H1 (cell line): ENCODE results near the gene LRIG2. TPM values are rescaled to one million over a fixed set of nuclear protein-coding genes. Genes with fewer than 3 reads are reported as not detected.

ENCODE experiments used
- CTCF ChIA-PET: fragments of 300-600 bp; sonication (Branson Sonifier 250); formaldehyde crosslinking; loops from one replicate; lab custom pipeline; 2021; ENCODE audit not compliant: partially characterized antibody; lab: Charles Lee
- POLR2A ChIA-PET: fragments of 300-600 bp; sonication (Branson Sonifier 250); formaldehyde crosslinking; loops from one replicate; lab custom pipeline; 2021; ENCODE audit warnings: inconsistent platforms; ENCODE audit not compliant: partially characterized antibody; lab: Charles Lee
- DNase-seq, 2 experiments: peaks; one replicate each; pipeline versions ENCODE4 v3.0.0 to v3.0.0-alpha.2; 2010 to 2022; ENCODE audit warnings: low spot score in 2 of 2, low read depth in 1 of 2, mixed read lengths in 1 of 2
- FAIRE-seq: peaks from 2 replicates; lab custom pipeline; 2011; peaks lifted over from hg19 to GRCh38; lab: Jason Lieb, UNC
- H2AFZ ChIP-seq: 2 replicates; pipeline ENCODE4 v1.8.1; 2012; ENCODE audit warnings: low read length, inconsistent platforms
- H2AK5ac ChIP-seq: 2 replicates; pipeline ENCODE4 v1.6.1; 2013; ENCODE audit warnings: low read depth, low read length
- H2BK120ac ChIP-seq: replicated peaks from 2 replicates; pipeline ENCODE3; 2013; ENCODE audit warnings: low read depth, low read length, inconsistent platforms
- H2BK12ac ChIP-seq: 2 replicates; pipeline ENCODE4 v1.6.1; 2013; ENCODE audit warnings: low read depth, low read length
- H2BK15ac ChIP-seq: 2 replicates; pipeline ENCODE4 v1.6.1; 2013; ENCODE audit warnings: low read length
- H2BK20ac ChIP-seq: 2 replicates; pipeline ENCODE4 v1.6.1; 2013; ENCODE audit warnings: low read length
- H2BK5ac ChIP-seq: 2 replicates; pipeline ENCODE4 v1.6.1; 2013; ENCODE audit warnings: low read depth, low read length
- H3K14ac ChIP-seq: 2 replicates; pipeline ENCODE4 v1.6.1; 2013; ENCODE audit warnings: inconsistent platforms; ENCODE audit not compliant: insufficient read length
- H3K18ac ChIP-seq: 2 replicates; pipeline ENCODE4 v1.6.1; 2013; ENCODE audit warnings: low read length; ENCODE audit errors: extremely low read depth
- H3K23ac ChIP-seq: 2 replicates; pipeline ENCODE4 v1.6.1; 2013; ENCODE audit warnings: inconsistent platforms; ENCODE audit not compliant: insufficient read length
- H3K23me2 ChIP-seq: 2 replicates; pipeline ENCODE4 v1.6.1; 2013; ENCODE audit warnings: low read depth, low read length
- H3K27ac ChIP-seq: 2 replicates; pipeline ENCODE4 v1.6.1; 2011; ENCODE audit warnings: low read depth, low read length, inconsistent platforms
- H3K27me3 ChIP-seq, 4 experiments: replicated peaks in 1 of 4; 1 replicate in 1 of 4; 2 replicates in 3 of 4; pipeline versions ENCODE4 v1.6.1 to v1.8.1; 2011 to 2013; ENCODE audit warnings: low read length in 3 of 4, mild to moderate bottlenecking in 3 of 4, inconsistent platforms in 2 of 4, mixed read lengths in 2 of 4, moderate library complexity in 1 of 4; ENCODE audit not compliant: control insufficient read depth in 3 of 4, insufficient read depth in 3 of 4; ENCODE audit errors: extremely low read depth in 1 of 4
- H3K36me3 ChIP-seq, 4 experiments: 2 replicates each; pipeline versions ENCODE4 v1.6.1 to v1.8.1; 2011 to 2013; ENCODE audit warnings: mild to moderate bottlenecking in 4 of 4, low read length in 3 of 4, moderate library complexity in 2 of 4, control low read depth in 1 of 4, inconsistent platforms in 1 of 4; ENCODE audit not compliant: insufficient read depth in 4 of 4, control insufficient read depth in 2 of 4
- H3K4ac ChIP-seq: replicated peaks from 2 replicates; pipeline ENCODE3; 2013; ENCODE audit warnings: low read length, low read depth, mixed read lengths, inconsistent platforms; ENCODE audit not compliant: insufficient read length
- H3K4me1 ChIP-seq, 4 experiments: replicated peaks in 1 of 4; 1 replicate in 1 of 4; 2 replicates in 3 of 4; pipeline versions ENCODE4 v1.6.1 to v1.8.1; 2011 to 2013; ENCODE audit warnings: low read length in 3 of 4, inconsistent platforms in 2 of 4, mixed read lengths in 1 of 4; ENCODE audit not compliant: insufficient read depth in 4 of 4, control insufficient read depth in 3 of 4
- H3K4me2 ChIP-seq, 2 experiments: 2 replicates each; pipeline versions ENCODE4 v1.6.1 to v1.8.1; 2011 to 2013; ENCODE audit warnings: low read depth in 2 of 2, low read length in 2 of 2, control low read depth in 1 of 2, inconsistent platforms in 1 of 2, mild to moderate bottlenecking in 1 of 2; ENCODE audit not compliant: insufficient read depth in 1 of 2
- H3K4me3 ChIP-seq, 4 experiments: fragments of 200-600, 300-600 bp in 1 of 4; sonication (generic), shearing (Covaris generic), sonication (Bioruptor Twin) in 1 of 4; 2 replicates each; pipeline versions ENCODE4 v1.5.1 to v1.8.1; 2011 to 2016; ENCODE audit warnings: low read length in 4 of 4, low read depth in 3 of 4, control low read depth in 2 of 4, inconsistent platforms in 2 of 4, mild to moderate bottlenecking in 2 of 4, mixed read lengths in 1 of 4, moderate library complexity in 1 of 4; ENCODE audit not compliant: insufficient read depth in 2 of 4; ENCODE audit errors: extremely low read depth in 1 of 4
- H3K56ac ChIP-seq: replicated peaks from 2 replicates; pipeline ENCODE3; 2013; ENCODE audit warnings: low read depth, mild to moderate bottlenecking, mixed read lengths, low read length, inconsistent platforms; ENCODE audit not compliant: insufficient read length
- H3K79me1 ChIP-seq: 2 replicates; pipeline ENCODE4 v1.6.1; 2013; ENCODE audit warnings: low read depth, low read length, control low read depth
- H3K79me2 ChIP-seq, 2 experiments: 2 replicates each; pipeline versions ENCODE4 v1.6.1 to v1.8.1; 2012 to 2013; ENCODE audit warnings: low read length in 2 of 2, mild to moderate bottlenecking in 2 of 2, inconsistent platforms in 1 of 2; ENCODE audit not compliant: insufficient read depth in 2 of 2, control insufficient read depth in 1 of 2
- H3K9ac ChIP-seq, 4 experiments: replicated peaks in 1 of 4; 1 replicate in 1 of 4; 2 replicates in 3 of 4; pipeline versions ENCODE4 v1.6.1 to v1.8.1; 2011 to 2013; ENCODE audit warnings: low read depth in 3 of 4, low read length in 3 of 4, control low read depth in 2 of 4, mild to moderate bottlenecking in 2 of 4, moderate library complexity in 2 of 4, inconsistent platforms in 1 of 4; ENCODE audit errors: extremely low read depth in 1 of 4
- H3K9me3 ChIP-seq, 2 experiments: 2 replicates each; pipeline versions ENCODE4 v1.6.1 to v1.8.1; 2012 to 2013; ENCODE audit warnings: mild to moderate bottlenecking in 2 of 2, moderate library complexity in 2 of 2, control low read depth in 1 of 2, inconsistent platforms in 1 of 2, low read depth in 1 of 2, low read length in 1 of 2, mixed read lengths in 1 of 2; ENCODE audit not compliant: insufficient read depth in 2 of 2
- H4K20me1 ChIP-seq, 2 experiments: replicated peaks in 1 of 2; 2 replicates each; pipeline versions ENCODE3 to v1.8.1; 2011 to 2013; ENCODE audit warnings: inconsistent platforms in 2 of 2, low read length in 2 of 2, mild to moderate bottlenecking in 1 of 2; ENCODE audit not compliant: insufficient read depth in 2 of 2, control insufficient read depth in 1 of 2
- H4K5ac ChIP-seq: 2 replicates; pipeline ENCODE4 v1.6.1; 2013; ENCODE audit warnings: low read length, low read depth, mixed read lengths, inconsistent platforms; ENCODE audit not compliant: insufficient read length
- H4K8ac ChIP-seq: 2 replicates; pipeline ENCODE4 v1.8.0; 2013; ENCODE audit warnings: mild to moderate bottlenecking, moderate library complexity, low read length, inconsistent platforms; ENCODE audit not compliant: insufficient read depth; ENCODE audit errors: extremely low read depth
- H4K91ac ChIP-seq: replicated peaks from 2 replicates; pipeline ENCODE3; 2013; ENCODE audit warnings: low read length, mixed read lengths, inconsistent platforms; ENCODE audit not compliant: insufficient read length
- ASH2L ChIP-seq: fragments of 200-600, 300-600 bp; sonication (generic); IDR thresholded peaks from one replicate; pipeline ENCODE4 v1.7.1; 2017; ENCODE audit warnings: low read length
- CEBPB ChIP-seq: IDR thresholded peaks from 2 replicates; pipeline ENCODE4 v1.6.1; 2012; ENCODE audit warnings: low read depth, low read length
- GABPA ChIP-seq: IDR thresholded peaks from 2 replicates; pipeline ENCODE4 v1.6.1; 2011; ENCODE audit warnings: mild to moderate bottlenecking, low read length, moderate library complexity, borderline replicate concordance; ENCODE audit not compliant: insufficient read depth
- GTF2F1 ChIP-seq: IDR thresholded peaks from 2 replicates; pipeline ENCODE4 v1.6.1; 2012; ENCODE audit warnings: low read depth, low read length, improper control_type of control experiment, borderline replicate concordance
- NANOG ChIP-seq: IDR thresholded peaks from 2 replicates; pipeline ENCODE4 v1.6.1; 2011; ENCODE audit warnings: low read length, low read depth, mild to moderate bottlenecking, inconsistent platforms; ENCODE audit not compliant: insufficient read depth, poor library complexity, severe bottlenecking
- POLR2AphosphoS5 ChIP-seq: IDR thresholded peaks from 2 replicates; pipeline ENCODE4 v1.6.1; 2011; ENCODE audit warnings: low read depth, low read length
- RFX5 ChIP-seq: IDR thresholded peaks from 2 replicates; pipeline ENCODE4 v1.6.1; 2011; ENCODE audit warnings: low read depth, low read length, improper control_type of control experiment, borderline replicate concordance
- RXRA ChIP-seq: IDR thresholded peaks from 2 replicates; pipeline ENCODE4 v1.6.1; 2011; ENCODE audit warnings: low read depth, mild to moderate bottlenecking, low read length, moderate library complexity; ENCODE audit not compliant: insufficient read depth
- SP2 ChIP-seq: IDR thresholded peaks from 2 replicates; pipeline ENCODE4 v1.6.1; 2012; ENCODE audit warnings: mild to moderate bottlenecking, low read length, inconsistent platforms
- WGBS, 2 experiments: shearing (Covaris generic) in 1 of 2; methylation state at CpG; one replicate each; pipeline versions ENCODE4 v1.1.6 to v1.1.7; 2013 to 2015; ENCODE audit warnings: low lambda C conversion rate in 2 of 2, mixed read lengths in 2 of 2, inconsistent platforms in 1 of 2, low coverage in 1 of 2, missing lambda C conversion rate in 1 of 2; ENCODE audit not compliant: insufficient replicate concordance in 2 of 2, insufficient coverage in 1 of 2, insufficient read length in 1 of 2; ENCODE audit errors: extremely low coverage in 1 of 2, missing lambda C conversion rate in 1 of 2; 5-methylcytosine and 5-hydroxymethylcytosine counted together
- polyA plus RNA-seq, 7 experiments: library from polyadenylated mRNA; depleted of rRNA in 3 of 7; stranded (reverse) in 5 of 7; unstranded in 2 of 7; fragments of >200 nt in 5 of 7; fragments of 200-250 nt in 2 of 7; gene quantifications; 1 replicate in 5 of 7; 2 replicates in 1 of 7; 4 replicates in 1 of 7; pipeline versions ENCODE4 v1.2.1 to v1.2.3, GENCODE V29; 2011 to 2013; ENCODE audit warnings: missing spikeins in 2 of 7, mixed read lengths in 2 of 7
- total RNA-seq: library from RNA; stranded (reverse); fragmentation: NEBNext Ultra II Directional; extraction: Animal tissue kit (Norgen Biotek cat#: 25700); gene quantifications from 2 replicates; pipeline ENCODE4 v1.2.1, GENCODE V29; 2021

Gene LRIG2
- total and polyA plus RNA-seq, 2 of the 8 experiments (the other 6 are each of a cell fraction or from before 2014, with no cell fraction given) = 16.2 to 20.9 TPM

DNA sequence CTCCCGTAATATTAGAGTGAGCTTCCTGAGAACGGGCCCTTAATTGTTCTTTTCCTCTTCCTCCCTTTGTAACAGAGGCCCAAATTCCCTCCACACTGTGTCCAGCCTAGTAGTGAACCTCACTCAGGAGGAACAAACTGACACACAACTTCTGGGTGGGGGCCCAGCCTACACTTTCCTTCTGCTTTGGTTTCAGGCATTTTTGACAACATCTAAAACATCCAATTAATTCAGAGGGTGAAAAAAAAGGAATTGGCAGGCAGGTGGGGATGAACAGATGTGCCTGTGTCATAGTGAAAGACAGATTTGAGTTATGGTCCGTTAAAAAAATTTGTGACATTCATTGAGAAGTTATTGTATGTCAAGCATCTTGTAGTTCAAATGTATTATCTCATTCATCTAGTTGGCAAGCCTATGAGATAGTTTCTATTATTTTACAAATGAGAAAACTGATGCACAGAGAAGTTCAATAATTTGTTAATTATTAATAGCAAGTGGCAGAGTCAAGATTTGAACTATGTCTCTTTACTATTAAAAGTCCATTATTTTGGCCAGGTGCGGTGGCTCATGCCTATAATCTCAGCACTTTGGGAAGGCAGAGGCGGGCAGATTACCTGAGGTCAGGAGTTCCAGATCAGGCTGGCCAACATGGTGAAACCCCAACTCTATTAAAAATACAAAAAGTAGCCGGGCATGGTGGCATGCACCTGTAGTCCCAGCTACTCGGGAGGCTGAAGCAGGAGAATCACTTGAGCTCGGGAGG lies 41.6 kb upstream of the LRIG2 start:
- CTCF ChIA-PET = interaction anchor here (0.6 to 1.9 kb wide), 3 partner anchors 17 to 217 kb away, joined by 4 to 6 read pairs (median 5); partner anchors contain the start of gene LRIG2
- POLR2A ChIA-PET = interaction anchor here (1.0 to 11.5 kb wide), 2 partner anchors 11 to 78 kb away, joined by 3 to 106 read pairs; no protein-coding TSS in a partner anchor
- H3K4me2 ChIP-seq = no peak overlapping the region
- H3K4me3 ChIP-seq = no peak overlapping the region
- no peak overlapping the region for H3K14ac ChIP-seq
- H3K18ac ChIP-seq = no peak overlapping the region
- H3K79me1 ChIP-seq = no peaks in the 10 kb centered on the region
- H2BK120ac ChIP-seq = no peak overlapping the region
- H4K91ac ChIP-seq = no peak overlapping the region
- H4K8ac ChIP-seq = no peak overlapping the region
- no peak overlapping the region for H4K5ac ChIP-seq
- peaks cover 2 to 18% (median 12%) of the 10 kb centered on the region in 4 experiments; a peak in 5 of 7 replicates for H3K4me1 ChIP-seq
- no peak overlapping the region for H2BK20ac ChIP-seq
- no peaks in the 10 kb centered on the region for H3K23me2 ChIP-seq
- H3K79me2 ChIP-seq = no peaks in the 10 kb centered on the region
- H3K23ac ChIP-seq = no peak overlapping the region
- H2AK5ac ChIP-seq = no peak overlapping the region
- 90% methylated on average over 8 of the region's 8 CpGs; no CpG with 5 or more reads in 1 of the 2 experiments for WGBS, 2 experiments
- DNase-seq (no peak), FAIRE-seq (no peak)
- H3K9me3 ChIP-seq = no peaks in the 10 kb centered on the region
- H3K56ac ChIP-seq = no peak overlapping the region
- H3K27me3 ChIP-seq = no peaks in the 10 kb centered on the region
- H4K20me1 ChIP-seq = no peaks in the 10 kb centered on the region
- H2AFZ ChIP-seq = no peak overlapping the region
- H3K27ac ChIP-seq = no peak overlapping the region
- H3K36me3 ChIP-seq = no peaks in the 10 kb centered on the region; a peak in 1 of 8 replicates
- no peak overlapping the region for H2BK15ac ChIP-seq
- H2BK12ac ChIP-seq = no peak overlapping the region
- no peak overlapping the region for H3K4ac ChIP-seq
- no peak overlapping the region for H2BK5ac ChIP-seq
- H3K9ac ChIP-seq = no peak overlapping the region
- TF ChIP-seq POLR2AphosphoS5 = no peak
- TF ChIP-seq CEBPB = no peak
- no peak for TF ChIP-seq RFX5
- no peak for TF ChIP-seq GTF2F1
- TF ChIP-seq ASH2L = no peak
- TF ChIP-seq GABPA = no peak
- TF ChIP-seq NANOG = no peak
- no peak for TF ChIP-seq SP2
- TF ChIP-seq RXRA = no peak
